ENCODE data around the gene NHERF2. TPM values are rescaled to one million over a fixed set of nuclear protein-coding genes. Genes with fewer than 3 reads are reported as not detected.

The NHERF2 gene
- total and polyA plus RNA-seq, 3 donors from 2014 or later = 50.6 to 59.9 (median 54.1) TPM

DNA sequence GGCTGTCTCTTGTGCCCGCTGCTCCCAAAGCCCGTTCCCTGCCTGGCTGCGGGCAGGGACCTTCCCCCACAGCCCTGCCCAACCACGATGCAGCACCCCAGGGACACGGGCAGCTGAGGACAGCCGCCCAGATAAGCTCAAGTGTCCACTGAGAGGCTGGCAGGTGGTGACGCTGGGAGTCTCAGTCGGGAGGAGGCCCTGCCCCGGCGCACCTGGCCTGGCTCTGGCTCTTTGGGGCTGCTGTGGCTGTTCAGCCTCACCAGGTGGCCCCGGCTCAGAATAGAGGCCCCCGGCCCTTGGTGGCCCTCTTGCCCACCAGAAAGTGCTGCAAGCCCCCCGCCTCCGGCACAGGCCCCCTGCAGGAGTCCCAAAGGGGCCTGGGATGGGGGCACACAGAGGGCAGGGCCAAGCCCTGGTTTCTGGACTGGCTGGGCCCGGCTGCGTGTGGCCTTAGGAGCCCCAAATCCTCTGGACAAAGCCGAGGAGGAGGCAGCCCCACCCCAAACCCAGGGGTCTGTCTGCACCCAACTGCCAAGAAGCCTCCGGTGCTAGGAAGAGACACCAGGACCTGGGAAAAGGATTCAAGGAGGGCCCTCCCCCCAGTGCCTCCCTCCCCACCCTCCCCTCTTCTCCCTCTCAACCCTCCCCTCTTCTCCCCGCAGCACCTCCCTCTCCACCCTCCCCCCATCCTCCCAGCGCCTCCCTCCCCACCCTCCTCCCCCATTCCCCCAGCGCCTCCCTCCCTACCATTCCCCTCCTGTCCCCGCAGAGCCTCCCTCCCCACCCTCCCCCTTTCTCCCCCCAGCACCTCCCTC lies 15.7 kb downstream of the NHERF2 start:
- Histone ChIP-seq H3K9me3 (no peaks in the 10 kb centered on the region), H3K36me3 (ENCODE audit: low read depth, missing control alignments) (no peaks in the 10 kb centered on the region), H3K27me3 (no peaks in the 10 kb centered on the region), H3K27ac (peak overlapping the region; percentile 50 to 59), H3K4me1 (peaks cover 60% of the 10 kb centered on the region), H3K4me3 (no peak overlapping the region)
- TF ChIP-seq POLR2A (IDR thresholded peaks at IDR 0.05) = no peak
- TF ChIP-seq, protein P1, sequence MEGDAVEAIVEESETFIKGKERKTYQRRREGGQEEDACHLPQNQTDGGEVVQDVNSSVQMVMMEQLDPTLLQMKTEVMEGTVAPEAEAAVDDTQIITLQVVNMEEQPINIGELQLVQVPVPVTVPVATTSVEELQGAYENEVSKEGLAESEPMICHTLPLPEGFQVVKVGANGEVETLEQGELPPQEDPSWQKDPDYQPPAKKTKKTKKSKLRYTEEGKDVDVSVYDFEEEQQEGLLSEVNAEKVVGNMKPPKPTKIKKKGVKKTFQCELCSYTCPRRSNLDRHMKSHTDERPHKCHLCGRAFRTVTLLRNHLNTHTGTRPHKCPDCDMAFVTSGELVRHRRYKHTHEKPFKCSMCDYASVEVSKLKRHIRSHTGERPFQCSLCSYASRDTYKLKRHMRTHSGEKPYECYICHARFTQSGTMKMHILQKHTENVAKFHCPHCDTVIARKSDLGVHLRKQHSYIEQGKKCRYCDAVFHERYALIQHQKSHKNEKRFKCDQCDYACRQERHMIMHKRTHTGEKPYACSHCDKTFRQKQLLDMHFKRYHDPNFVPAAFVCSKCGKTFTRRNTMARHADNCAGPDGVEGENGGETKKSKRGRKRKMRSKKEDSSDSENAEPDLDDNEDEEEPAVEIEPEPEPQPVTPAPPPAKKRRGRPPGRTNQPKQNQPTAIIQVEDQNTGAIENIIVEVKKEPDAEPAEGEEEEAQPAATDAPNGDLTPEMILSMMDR (IDR thresholded peaks at IDR 0.05) = no peak
- 63 to 83% methylated on average over 4 to 6 of the region's 22 CpGs for WGBS, 2 donors
- intact Hi-C loops (cut with DNase I; ENCODE audit: low total_unique reads) = no loop called here
- DNase-seq = no peak

DNA sequence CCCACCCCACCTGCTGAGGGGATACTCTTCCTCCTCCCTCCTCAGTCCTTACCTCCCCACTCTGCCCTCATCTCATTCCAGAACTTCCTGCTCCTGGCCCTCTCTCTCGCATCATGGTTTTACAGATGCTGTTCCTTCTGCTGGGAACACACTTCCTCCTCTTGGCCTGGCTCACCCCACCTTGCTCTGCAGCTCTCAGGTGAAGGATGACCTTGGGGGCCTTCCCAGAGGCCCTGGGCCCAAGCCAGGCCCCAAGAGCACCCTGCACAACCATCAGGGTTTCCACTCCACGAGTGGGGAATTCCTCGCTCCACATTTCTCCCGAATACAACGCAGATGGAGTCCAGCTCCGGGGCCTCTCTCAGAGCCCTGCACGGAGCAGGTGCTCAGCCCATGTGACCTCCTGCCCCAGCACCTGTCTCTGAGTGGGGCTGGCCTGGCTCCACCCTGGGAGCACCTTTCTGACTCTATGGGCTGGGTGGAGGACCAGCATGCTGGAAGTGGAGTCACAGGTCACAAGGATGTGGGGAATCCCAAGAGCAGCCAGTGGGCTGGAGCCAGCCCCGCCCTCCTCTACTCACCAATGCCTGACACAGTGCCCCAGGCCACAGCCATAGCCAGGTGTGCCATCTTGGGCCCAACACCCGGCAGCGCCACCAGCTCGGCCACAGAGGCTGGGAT lies 16.4 kb downstream of the NHERF2 start:
- H3K36me3 ChIP-seq (ENCODE audit: low read depth, missing control alignments) = no peaks in the 10 kb centered on the region
- H3K9me3 ChIP-seq = no peaks in the 10 kb centered on the region
- DNase-seq = no peak
- no peak overlapping the region for H3K4me3 ChIP-seq
- intact Hi-C loops (cut with DNase I; ENCODE audit: low total_unique reads) = no loop called here
- H3K27me3 ChIP-seq = no peaks in the 10 kb centered on the region
- H3K4me1 ChIP-seq = peaks cover 54% of the 10 kb centered on the region
- whole genome bisulfite sequencing, 2 donors = 86 to 89% methylated on average over 4 to 11 of the region's 11 CpGs
- no peak for TF ChIP-seq POLR2A (IDR thresholded peaks at IDR 0.05)
- TF ChIP-seq, protein P1 (IDR thresholded peaks at IDR 0.05) = no peak
- no peak overlapping the region for H3K27ac ChIP-seq

DNA sequence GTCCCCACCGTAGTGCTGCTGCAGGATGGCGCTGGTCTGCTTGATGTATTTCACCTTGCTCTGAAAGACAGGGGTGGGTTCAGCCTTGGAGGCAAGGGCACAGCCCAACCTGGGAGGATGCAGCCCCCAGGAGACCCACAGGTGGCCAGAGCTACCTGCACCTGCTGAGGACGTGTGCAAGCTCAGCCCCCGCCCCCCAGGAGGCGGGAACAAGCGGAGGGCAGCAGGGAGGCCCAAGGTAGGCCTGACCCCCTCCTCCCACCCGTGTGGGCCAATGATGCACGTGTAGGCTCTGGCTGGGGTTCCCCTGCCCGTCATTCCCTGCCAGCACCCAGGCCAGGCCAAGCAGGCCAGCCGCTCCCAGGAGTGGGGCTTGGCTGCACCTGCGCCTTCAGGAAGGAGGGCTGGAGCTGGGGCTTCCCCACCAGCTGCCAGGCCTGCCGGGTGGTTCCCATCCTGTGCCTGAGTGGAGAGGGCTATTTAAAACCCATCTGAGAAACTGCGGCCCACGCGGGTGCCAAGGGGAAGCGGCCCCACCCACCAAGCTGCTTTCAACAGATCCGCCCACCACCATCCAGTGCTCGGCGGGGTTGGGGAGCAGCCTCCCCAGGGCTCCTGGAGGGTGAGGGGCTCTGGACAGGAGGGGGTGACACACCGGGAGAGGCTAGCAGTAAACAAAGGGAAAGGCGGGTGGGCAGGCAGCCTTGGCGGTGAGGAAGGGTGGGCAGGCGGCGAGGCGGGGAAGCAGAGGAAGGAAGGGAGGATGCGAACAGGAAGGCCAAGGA lies 17.2 kb downstream of the NHERF2 start:
- Histone ChIP-seq H3K4me1 (peaks cover 52% of the 10 kb centered on the region), H3K36me3 (ENCODE audit: low read depth, missing control alignments) (no peaks in the 10 kb centered on the region), H3K27me3 (no peaks in the 10 kb centered on the region), H3K4me3 (no peak overlapping the region), H3K9me3 (no peaks in the 10 kb centered on the region), H3K27ac (no peak overlapping the region)
- 78 to 85% methylated on average over 15 to 26 of the region's 26 CpGs for WGBS, 2 donors
- DNase-seq = no peak
- intact Hi-C loops (cut with DNase I; ENCODE audit: low total_unique reads) = no loop called here
- TF ChIP-seq, protein P1 (IDR thresholded peaks at IDR 0.05) = no peak
- TF ChIP-seq POLR2A (IDR thresholded peaks at IDR 0.05) = no peak

DNA sequence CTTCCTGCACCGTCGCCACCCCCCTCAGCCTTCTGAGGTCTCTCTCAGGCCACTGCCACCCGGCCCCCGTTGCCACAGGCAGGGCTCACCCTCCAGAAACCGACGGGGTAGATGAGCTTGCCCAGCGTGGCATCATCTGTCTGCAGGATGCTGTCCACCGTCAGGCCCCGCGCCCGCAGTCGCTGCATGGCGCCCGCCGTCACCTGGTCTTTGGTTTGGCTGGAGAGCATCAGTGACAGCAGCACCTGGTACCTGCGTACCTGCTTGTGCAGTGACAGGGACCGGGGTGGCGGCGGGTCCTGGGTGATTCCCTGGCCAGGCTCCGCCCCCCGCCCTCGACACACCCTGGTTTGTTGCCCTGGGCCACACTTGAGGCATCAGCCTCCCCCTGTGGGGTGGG lies 17.8 kb downstream of the NHERF2 start:
- WGBS, 2 donors = 96% methylated on average over 22 of the region's 22 CpGs; no CpG with 5 or more reads in 1 of the 2 donors
- H3K36me3 ChIP-seq (ENCODE audit: low read depth, missing control alignments) = no peaks in the 10 kb centered on the region
- no peaks in the 10 kb centered on the region for H3K27me3 ChIP-seq
- TF ChIP-seq POLR2A (IDR thresholded peaks at IDR 0.05) = no peak
- TF ChIP-seq, protein P1 (IDR thresholded peaks at IDR 0.05) = no peak
- H3K27ac ChIP-seq = no peak overlapping the region
- H3K9me3 ChIP-seq = no peaks in the 10 kb centered on the region
- DNase-seq = no peak
- intact Hi-C loops (cut with DNase I; ENCODE audit: low total_unique reads) = no loop called here
- H3K4me3 ChIP-seq = no peak overlapping the region
- H3K4me1 ChIP-seq = peaks cover 47% of the 10 kb centered on the region
